Limb (tissue), 2 donors: ENCODE results near the gene UBE2S.

Experiments used
- DNase-seq, 2 donors: peaks; one replicate each; pipeline ENCODE4 v3.0.0-alpha.2; 2016; ENCODE audit errors: extremely low spot score in 2 of 2

UBE2S gene

GRCh38 chr19:55384920-55385723 is 22.5 kb downstream of the UBE2S start:
- peak; percentile 94 to 96 for DNase-seq

GRCh38 chr19:55384131-55384919 is 23.3 kb downstream of the UBE2S start, which contains the start of gene TMEM238:
TMEM238 (minus strand) TSS chr19:55384292; CDS start chr19:55384259, 33 bp downstream.
- no peak for DNase-seq

- DNase-seq, result peak; percentile 50 to 71
Measured at GRCh38 chr19:55383279-55384130, 24.1 kb downstream of the UBE2S start.

- DNase-seq, result no peak
Measured at GRCh38 chr19:55382522-55383054, 25.0 kb downstream of the UBE2S start.

GRCh38 chr19:55382013-55382412 is 25.6 kb downstream of the UBE2S start:
- DNase-seq, result no peak

GRCh38 chr19:55379174-55379573 is 28.4 kb downstream of the UBE2S start:
- DNase-seq, result peak; percentile 68 to 69

- DNase-seq, result peak in 1 of 2 donors; percentile 63
Measured at GRCh38 chr19:55377356-55378131, 30.0 kb downstream of the UBE2S start.

- DNase-seq, result no peak
Measured at GRCh38 chr19:55376241-55376933, 31.2 kb downstream of the UBE2S start, which contains the start of gene TMEM190. TMEM190 (plus strand) TSS chr19:55376826; CDS start chr19:55376854, 28 bp downstream.

- DNase-seq, result no peak
Measured at GRCh38 chr19:55373993-55374757, 33.4 kb downstream of the UBE2S start.

GRCh38 chr19:55373306-55373992 is 34.1 kb downstream of the UBE2S start:
- DNase-seq, result no peak

GRCh38 chr19:55372316-55373081 is 35.1 kb downstream of the UBE2S start:
- DNase-seq, result no peak

- DNase-seq, result no peak
Measured at GRCh38 chr19:55370305-55370988, 37.1 kb downstream of the UBE2S start, which contains the start of gene IL11. IL11 (minus strand) TSS chr19:55370463; CDS start chr19:55370310, 153 bp downstream.

GRCh38 chr19:55369653-55370304 is 37.8 kb downstream of the UBE2S start:
- DNase-seq, result no peak

GRCh38 chr19:55368701-55369563 is 38.7 kb downstream of the UBE2S start:
- DNase-seq, result peak in 1 of 2 donors; percentile 60

- no peak for DNase-seq
Measured at GRCh38 chr19:55368106-55368505, 39.5 kb downstream of the UBE2S start.
